ENCODE results near the gene ANGPTL4. TPM values are rescaled to one million over a fixed set of nuclear protein-coding genes. Genes with fewer than 3 reads are reported as not detected.

Gene ANGPTL4
- total and polyA plus RNA-seq, 2 of the 13 experiments (the other 11 are each of a cell fraction or from before 2014, with no cell fraction given), result 0.80 to 21.7 TPM

DNA sequence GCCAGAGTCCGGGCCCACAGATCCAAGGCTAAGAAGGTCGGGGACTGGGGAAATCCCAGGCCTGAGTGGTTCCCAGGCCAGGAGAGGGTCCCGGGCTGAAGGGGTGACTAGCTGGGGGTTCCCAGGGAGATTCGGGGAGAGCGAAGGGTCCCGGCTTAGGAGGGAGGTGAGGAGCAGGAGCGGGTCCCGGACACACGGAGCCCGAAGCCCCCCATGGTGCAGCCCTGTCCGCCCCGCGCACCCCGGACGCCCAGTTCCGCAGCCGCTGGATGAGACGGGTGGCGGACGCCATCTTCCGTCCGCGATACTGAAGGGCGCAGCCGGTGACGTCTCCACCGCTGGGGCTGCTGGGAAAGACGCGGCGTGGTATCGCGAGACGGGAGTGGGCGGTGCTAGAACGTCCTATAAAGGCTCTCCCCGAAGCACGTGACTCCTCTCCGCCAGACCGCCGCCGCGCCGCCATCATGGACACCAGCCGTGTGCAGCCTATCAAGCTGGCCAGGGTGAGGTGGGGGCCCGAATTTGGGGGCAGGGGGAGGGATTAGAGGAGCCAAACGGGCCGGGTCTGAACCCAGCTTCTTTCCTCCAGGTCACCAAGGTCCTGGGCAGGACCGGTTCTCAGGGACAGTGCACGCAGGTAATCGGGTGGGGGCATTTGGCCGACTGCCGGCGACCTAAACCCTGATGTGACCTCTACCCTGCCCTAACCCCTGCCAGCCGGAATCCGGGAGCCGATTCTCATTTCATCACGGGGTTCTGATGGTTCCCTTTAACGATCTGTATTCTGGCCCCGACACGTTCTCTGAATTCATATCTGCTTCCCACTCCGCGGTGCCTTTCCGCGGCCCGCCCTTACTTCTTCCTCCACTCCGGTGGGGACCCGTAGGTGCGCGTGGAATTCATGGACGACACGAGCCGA, 42.6 kb upstream of the ANGPTL4 start, which contains the start of the genes NDUFA7 and RPS28 (continued):
- peak; percentile 96 for TF ChIP-seq TFE3 (CRISPR knock-in tag; IDR thresholded peaks at IDR 0.05)
- TF ChIP-seq, protein P1, sequence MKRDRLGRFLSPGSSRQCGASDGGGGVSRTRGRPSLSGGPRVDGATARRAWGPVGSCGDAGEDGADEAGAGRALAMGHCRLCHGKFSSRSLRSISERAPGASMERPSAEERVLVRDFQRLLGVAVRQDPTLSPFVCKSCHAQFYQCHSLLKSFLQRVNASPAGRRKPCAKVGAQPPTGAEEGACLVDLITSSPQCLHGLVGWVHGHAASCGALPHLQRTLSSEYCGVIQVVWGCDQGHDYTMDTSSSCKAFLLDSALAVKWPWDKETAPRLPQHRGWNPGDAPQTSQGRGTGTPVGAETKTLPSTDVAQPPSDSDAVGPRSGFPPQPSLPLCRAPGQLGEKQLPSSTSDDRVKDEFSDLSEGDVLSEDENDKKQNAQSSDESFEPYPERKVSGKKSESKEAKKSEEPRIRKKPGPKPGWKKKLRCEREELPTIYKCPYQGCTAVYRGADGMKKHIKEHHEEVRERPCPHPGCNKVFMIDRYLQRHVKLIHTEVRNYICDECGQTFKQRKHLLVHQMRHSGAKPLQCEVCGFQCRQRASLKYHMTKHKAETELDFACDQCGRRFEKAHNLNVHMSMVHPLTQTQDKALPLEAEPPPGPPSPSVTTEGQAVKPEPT (CRISPR knock-in tag; IDR thresholded peaks at IDR 0.05; ENCODE audit: low read depth), result peak; percentile 47; the same call in 1 of the 2 replicates
- TF ChIP-seq GTF2F1 (IDR thresholded peaks at IDR 0.05; ENCODE audit: low read length), result 0 out of 2 replicates have a peak, but pooled peaks have one; percentile 84
- peak; percentile 90 for TF ChIP-seq CREB1 (IDR thresholded peaks at IDR 0.05)
- peak; percentile 97 for TF ChIP-seq CREB1 (CRISPR knock-in tag; IDR thresholded peaks at IDR 0.05)
- peak; percentile 95 for TF ChIP-seq IRF2 (CRISPR knock-in tag; IDR thresholded peaks at IDR 0.05)
- TF ChIP-seq, protein P2, sequence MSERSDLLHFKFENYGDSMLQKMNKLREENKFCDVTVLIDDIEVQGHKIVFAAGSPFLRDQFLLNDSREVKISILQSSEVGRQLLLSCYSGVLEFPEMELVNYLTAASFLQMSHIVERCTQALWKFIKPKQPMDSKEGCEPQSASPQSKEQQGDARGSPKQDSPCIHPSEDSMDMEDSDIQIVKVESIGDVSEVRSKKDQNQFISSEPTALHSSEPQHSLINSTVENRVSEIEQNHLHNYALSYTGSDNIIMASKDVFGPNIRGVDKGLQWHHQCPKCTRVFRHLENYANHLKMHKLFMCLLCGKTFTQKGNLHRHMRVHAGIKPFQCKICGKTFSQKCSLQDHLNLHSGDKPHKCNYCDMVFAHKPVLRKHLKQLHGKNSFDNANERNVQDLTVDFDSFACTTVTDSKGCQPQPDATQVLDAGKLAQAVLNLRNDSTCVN (CRISPR knock-in tag; IDR thresholded peaks at IDR 0.05; ENCODE audit: borderline replicate concordance), result peak; percentile 76
- TF ChIP-seq, protein P3, sequence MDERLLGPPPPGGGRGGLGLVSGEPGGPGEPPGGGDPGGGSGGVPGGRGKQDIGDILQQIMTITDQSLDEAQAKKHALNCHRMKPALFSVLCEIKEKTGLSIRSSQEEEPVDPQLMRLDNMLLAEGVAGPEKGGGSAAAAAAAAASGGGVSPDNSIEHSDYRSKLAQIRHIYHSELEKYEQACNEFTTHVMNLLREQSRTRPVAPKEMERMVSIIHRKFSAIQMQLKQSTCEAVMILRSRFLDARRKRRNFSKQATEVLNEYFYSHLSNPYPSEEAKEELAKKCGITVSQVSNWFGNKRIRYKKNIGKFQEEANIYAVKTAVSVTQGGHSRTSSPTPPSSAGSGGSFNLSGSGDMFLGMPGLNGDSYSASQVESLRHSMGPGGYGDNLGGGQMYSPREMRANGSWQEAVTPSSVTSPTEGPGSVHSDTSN (CRISPR knock-in tag; IDR thresholded peaks at IDR 0.05), result 0 out of 2 replicates have a peak, but pooled peaks have one; percentile 27
- no peak for TF ChIP-seq SKI (IDR thresholded peaks at IDR 0.05; ENCODE audit: partially characterized antibody)
- TF ChIP-seq MIER3 (CRISPR knock-in tag; IDR thresholded peaks at IDR 0.05; ENCODE audit: borderline replicate concordance), result peak; percentile 67; the same call in 1 of the 2 replicates
- TF ChIP-seq JUND (CRISPR knock-in tag; IDR thresholded peaks at IDR 0.05), result no peak
- peak; percentile 95 for TF ChIP-seq POLR2G (IDR thresholded peaks at IDR 0.05; ENCODE audit: low read depth, low read length)
- TF ChIP-seq, protein P4, sequence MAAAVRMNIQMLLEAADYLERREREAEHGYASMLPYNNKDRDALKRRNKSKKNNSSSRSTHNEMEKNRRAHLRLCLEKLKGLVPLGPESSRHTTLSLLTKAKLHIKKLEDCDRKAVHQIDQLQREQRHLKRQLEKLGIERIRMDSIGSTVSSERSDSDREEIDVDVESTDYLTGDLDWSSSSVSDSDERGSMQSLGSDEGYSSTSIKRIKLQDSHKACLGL (CRISPR knock-in tag; IDR thresholded peaks at IDR 0.05), result peak; percentile 51; the same call in 1 of the 2 replicates
